ENCODE data around the gene DYSF.
A peak's percentile ranks its signal among the peaks of the same experiment; 100 is the strongest.

Gene DYSF

GRCh38 chr2:71496156-71496770 lies 42.9 kb downstream of the DYSF start:
- no peaks in the 10 kb centered on the region for H3K36me3 Mint-ChIP-seq (ENCODE audit: low read depth)
- no peak overlapping the region for H3K4me3 Mint-ChIP-seq
- no peak for TF ChIP-seq CTCF (IDR thresholded peaks at IDR 0.05)
- no peak for DNase-seq
- H3K27ac Mint-ChIP-seq = no peak overlapping the region
- H3K9me3 Mint-ChIP-seq = no peaks in the 10 kb centered on the region
- peaks cover 5% of the 10 kb centered on the region for H3K4me1 Mint-ChIP-seq
- peaks cover 4% of the 10 kb centered on the region for H3K27me3 Mint-ChIP-seq (ENCODE audit: low read depth, poor library complexity)

GRCh38 chr2:71498261-71498701 lies 44.9 kb downstream of the DYSF start:
- Mint-ChIP-seq H3K27me3 (ENCODE audit: low read depth, poor library complexity) (peaks cover 4% of the 10 kb centered on the region), H3K27ac (no peak overlapping the region), H3K36me3 (ENCODE audit: low read depth) (no peaks in the 10 kb centered on the region), H3K4me1 (peaks cover 15% of the 10 kb centered on the region), H3K9me3 (no peaks in the 10 kb centered on the region), H3K4me3 (no peak overlapping the region)
- DNase-seq = no peak
- TF ChIP-seq CTCF (IDR thresholded peaks at IDR 0.05) = no peak

GRCh38 chr2:71499691-71500090 lies 46.3 kb downstream of the DYSF start:
- Mint-ChIP-seq H3K4me3 (no peak overlapping the region), H3K27me3 (ENCODE audit: low read depth, poor library complexity) (peaks cover 4% of the 10 kb centered on the region), H3K27ac (no peak overlapping the region), H3K9me3 (no peaks in the 10 kb centered on the region), H3K4me1 (peaks cover 21% of the 10 kb centered on the region), H3K36me3 (ENCODE audit: low read depth) (no peaks in the 10 kb centered on the region)
- no peak for TF ChIP-seq CTCF (IDR thresholded peaks at IDR 0.05)
- no peak for DNase-seq

GRCh38 chr2:71500426-71501079 lies 47.2 kb downstream of the DYSF start:
- no peak for TF ChIP-seq CTCF (IDR thresholded peaks at IDR 0.05)
- DNase-seq = no peak
- H3K27me3 Mint-ChIP-seq (ENCODE audit: low read depth, poor library complexity) = peaks cover 4% of the 10 kb centered on the region
- peaks cover 21% of the 10 kb centered on the region for H3K4me1 Mint-ChIP-seq
- H3K27ac Mint-ChIP-seq = no peak overlapping the region
- no peak overlapping the region for H3K4me3 Mint-ChIP-seq
- H3K36me3 Mint-ChIP-seq (ENCODE audit: low read depth) = no peaks in the 10 kb centered on the region
- H3K9me3 Mint-ChIP-seq = no peaks in the 10 kb centered on the region

GRCh38 chr2:71502941-71503738 lies 49.8 kb downstream of the DYSF start:
- no peaks in the 10 kb centered on the region for H3K9me3 Mint-ChIP-seq
- H3K4me1 Mint-ChIP-seq = peaks cover 16% of the 10 kb centered on the region
- no peaks in the 10 kb centered on the region for H3K36me3 Mint-ChIP-seq (ENCODE audit: low read depth)
- no peak for TF ChIP-seq CTCF (IDR thresholded peaks at IDR 0.05)
- H3K27ac Mint-ChIP-seq = peak overlapping the region; percentile 75
- no peak overlapping the region for H3K4me3 Mint-ChIP-seq
- no peak for DNase-seq
- H3K27me3 Mint-ChIP-seq (ENCODE audit: low read depth, poor library complexity) = peaks cover 8% of the 10 kb centered on the region
